D721Med (cell line): Measurements from ENCODE around the gene NFASC.

Experiments
- DNase-seq: peaks from one replicate; pipeline ENCODE4 v3.0.0; 2011; ENCODE audit warnings: low spot score; ENCODE audit not compliant: insufficient read length
- FAIRE-seq: peaks from 2 replicates; lab custom pipeline; 2011; peaks lifted over from hg19 to GRCh38; lab: Jason Lieb, UNC
- CTCF ChIP-seq: IDR thresholded peaks from 2 replicates; pipeline ENCODE4 v1.5.1; 2012; ENCODE audit warnings: mild to moderate bottlenecking, control low read depth; ENCODE audit not compliant: insufficient read depth; ENCODE audit errors: missing control alignments

The NFASC gene

GRCh38 chr1:204991342-204991844, 120.7 kb downstream of the NFASC start:
- DNase-seq (no peak), FAIRE-seq (no peak)
- no peak for TF ChIP-seq CTCF

GRCh38 chr1:204992201-204992997, 121.7 kb downstream of the NFASC start:
- DNase-seq (no peak), FAIRE-seq (no peak)
- TF ChIP-seq CTCF, result no peak

GRCh38 chr1:204992998-204993314, 122.3 kb downstream of the NFASC start:
- no peak for TF ChIP-seq CTCF
- no peak for FAIRE-seq
- DNase-seq, result no peak

GRCh38 chr1:204994086-204994862, 123.6 kb downstream of the NFASC start:
- FAIRE-seq (no peak), DNase-seq (no peak)
- no peak for TF ChIP-seq CTCF

- no peak for FAIRE-seq
- no peak for DNase-seq
- TF ChIP-seq CTCF, result no peak
Observed at GRCh38 chr1:204996981-204997380, 126.3 kb downstream of the NFASC start.

- FAIRE-seq (no peak), DNase-seq (no peak)
Observed at GRCh38 chr1:204997591-204998355, 127.1 kb downstream of the NFASC start.

More at GRCh38 chr1:204997591-204998355, 127.1 kb downstream of the NFASC start:
- no peak for TF ChIP-seq CTCF
